B cell (primary cell): ENCODE data around the gene COQ10A. TPM values are rescaled to one million over a fixed set of nuclear protein-coding genes. Genes with fewer than 3 reads are reported as not detected.

Source experiments
- ATAC-seq: fragments of 200-7000 bp; cut with Tn5 transposase; one replicate; pipeline ENCODE4 v1.10.0; 2021; ENCODE audit warnings: low read depth, mild to moderate bottlenecking, moderate number of reproducible peaks, moderate library complexity
- CTCF ChIA-PET: fragments of 350-600 bp; sonication (Branson Sonifier 250); formaldehyde crosslinking; loops from one replicate; lab custom pipeline; 2021; ENCODE audit warnings: antibody characterized with exemption, inconsistent platforms; lab: Charles Lee
- POLR2A ChIA-PET: fragments of 350-600 bp; sonication (Branson Sonifier 250); formaldehyde crosslinking; loops from one replicate; lab custom pipeline; 2021; ENCODE audit warnings: antibody characterized with exemption; lab: Charles Lee
- DNase-seq: peaks from one replicate; pipeline ENCODE4 v3.0.0; 2013
- H2AFZ ChIP-seq: 2 replicates; pipeline ENCODE4 v1.6.1; 2012; ENCODE audit warnings: mild to moderate bottlenecking, low read depth, low read length; ENCODE audit not compliant: insufficient read depth, poor library complexity, severe bottlenecking
- H3K27ac ChIP-seq, 2 donors: 1 replicate in 1 of 2; 2 replicates in 1 of 2; pipeline ENCODE4 v1.5.1; 2012 to 2013; ENCODE audit warnings: low read length in 2 of 2, mild to moderate bottlenecking in 2 of 2, moderate library complexity in 1 of 2
- H3K27me3 ChIP-seq, 4 experiments: fragments of 200-600 bp in 1 of 4; sonication (generic) in 1 of 4; replicated peaks in 1 of 4; 1 replicate in 2 of 4; 2 replicates in 2 of 4; pipeline versions ENCODE4 v1.6.1 to v1.7.0; 2013 to 2016; ENCODE audit warnings: low read length in 3 of 4, mild to moderate bottlenecking in 2 of 4, mixed read lengths in 1 of 4, moderate library complexity in 1 of 4; ENCODE audit not compliant: insufficient read depth in 4 of 4, control insufficient read depth in 3 of 4; ENCODE audit errors: control extremely low read depth in 1 of 4
- H3K36me3 ChIP-seq, 2 experiments: replicated peaks in 1 of 2; 1 replicate in 1 of 2; 2 replicates in 1 of 2; pipeline versions ENCODE4 v1.6.1 to v1.7.1; 2013; ENCODE audit warnings: low read length in 1 of 2; ENCODE audit not compliant: insufficient read depth in 2 of 2, control insufficient read depth in 1 of 2; ENCODE audit errors: control extremely low read depth in 1 of 2, extremely low read depth in 1 of 2
- H3K4me1 ChIP-seq, 2 donors: fragments of 200-600 bp in 1 of 2; sonication (generic) in 1 of 2; 1 replicate in 1 of 2; 2 replicates in 1 of 2; pipeline versions ENCODE4 v1.5.1 to v1.6.1; 2013 to 2017; ENCODE audit warnings: low read length in 2 of 2; ENCODE audit not compliant: control insufficient read depth in 2 of 2, insufficient read depth in 2 of 2
- H3K4me2 ChIP-seq: replicated peaks from 2 replicates; pipeline ENCODE3; 2012; ENCODE audit warnings: mild to moderate bottlenecking, low read depth, low read length; ENCODE audit not compliant: poor library complexity, severe bottlenecking
- H3K4me3 ChIP-seq, 5 experiments: fragments of 200-600 bp in 1 of 5; sonication (generic) in 1 of 5; 1 replicate in 3 of 5; 2 replicates in 2 of 5; pipeline versions ENCODE4 v1.5.1 to v1.7.0; 2011 to 2016; ENCODE audit warnings: low read length in 4 of 5, mild to moderate bottlenecking in 4 of 5, low read depth in 2 of 5, control low read depth in 1 of 5, moderate library complexity in 1 of 5; ENCODE audit not compliant: insufficient read depth in 1 of 5; ENCODE audit errors: control extremely low read depth in 1 of 5, extremely low read depth in 1 of 5
- H3K79me2 ChIP-seq: fragments of 200-600 bp; sonication (generic); one replicate; pipeline ENCODE4 v1.6.0; 2016; ENCODE audit warnings: low read length; ENCODE audit not compliant: control insufficient read depth, insufficient read depth
- H3K9ac ChIP-seq: fragments of 200-600 bp; sonication (generic); 2 replicates; pipeline ENCODE4 v1.6.1; 2017; ENCODE audit warnings: mild to moderate bottlenecking, low read length, moderate library complexity
- H3K9me3 ChIP-seq, 3 donors: one replicate each; pipeline versions ENCODE4 v1.6.1 to v1.7.1; 2013; ENCODE audit warnings: low read length in 2 of 3; ENCODE audit not compliant: control insufficient read depth in 2 of 3, insufficient read depth in 1 of 3; ENCODE audit errors: control extremely low read depth in 1 of 3
- H4K20me1 ChIP-seq: 2 replicates; pipeline ENCODE4 v1.6.0; 2012; ENCODE audit warnings: mild to moderate bottlenecking, low read length; ENCODE audit not compliant: insufficient read depth, control insufficient read depth, poor library complexity, severe bottlenecking
- H3K27ac Mint-ChIP-seq: one replicate; pipeline ENCODE4 v1.8.0; 2021; ENCODE audit warnings: mixed read lengths
- H3K27me3 Mint-ChIP-seq: one replicate; pipeline ENCODE4 v1.8.0; 2021; ENCODE audit warnings: mixed read lengths
- H3K4me1 Mint-ChIP-seq: one replicate; pipeline ENCODE4 v1.8.0; 2021; ENCODE audit warnings: mixed read lengths
- H3K4me3 Mint-ChIP-seq: one replicate; pipeline ENCODE4 v1.8.0; 2021; ENCODE audit warnings: mixed read lengths
- H3K9me3 Mint-ChIP-seq: one replicate; pipeline ENCODE4 v1.8.0; 2022; ENCODE audit warnings: mixed read lengths; ENCODE audit not compliant: insufficient read depth
- EZH2 ChIP-seq: IDR thresholded peaks from 2 replicates; pipeline ENCODE4 v1.6.1; 2012; ENCODE audit warnings: borderline replicate concordance, low read depth, mild to moderate bottlenecking, moderate library complexity, low read length; ENCODE audit not compliant: insufficient read depth, poor library complexity, severe bottlenecking
- WGBS: methylation state at CpG from one replicate; pipeline ENCODE4 v1.1.5; 2013; ENCODE audit warnings: missing lambda C conversion rate; ENCODE audit not compliant: insufficient coverage; 5-methylcytosine and 5-hydroxymethylcytosine counted together
- intact Hi-C: fragments of 100-400 bp; cut with micrococcal nuclease; formaldehyde crosslinking; loops from one replicate; pipeline ENCODE4 v1.10.0; 2022
- polyA plus RNA-seq: library from polyadenylated mRNA; depleted of rRNA; stranded (reverse); fragments of >200 nt; gene quantifications from 2 replicates; pipeline ENCODE4 v1.2.3, GENCODE V29; 2012
- total RNA-seq, 2 donors: library from RNA; stranded (reverse); fragments of 120-200 nt in 1 of 2; gene quantifications; 1 replicate in 1 of 2; 2 replicates in 1 of 2; pipeline versions ENCODE4 v1.2.3 to v1.2.4, GENCODE V29; 2013 to 2022
- TF ChIP-seq, protein P1 (sequence below): fragments of 200-600 bp; IDR thresholded peaks from one replicate; pipeline ENCODE4 v1.8.0; 2022; ENCODE audit warnings: antibody characterized with exemption, mild to moderate bottlenecking

Gene COQ10A
- total and polyA plus RNA-seq, 2 donors (not counting 1 experiment from before 2014, with no cell fraction given), result 73.5 to 73.6 TPM

DNA sequence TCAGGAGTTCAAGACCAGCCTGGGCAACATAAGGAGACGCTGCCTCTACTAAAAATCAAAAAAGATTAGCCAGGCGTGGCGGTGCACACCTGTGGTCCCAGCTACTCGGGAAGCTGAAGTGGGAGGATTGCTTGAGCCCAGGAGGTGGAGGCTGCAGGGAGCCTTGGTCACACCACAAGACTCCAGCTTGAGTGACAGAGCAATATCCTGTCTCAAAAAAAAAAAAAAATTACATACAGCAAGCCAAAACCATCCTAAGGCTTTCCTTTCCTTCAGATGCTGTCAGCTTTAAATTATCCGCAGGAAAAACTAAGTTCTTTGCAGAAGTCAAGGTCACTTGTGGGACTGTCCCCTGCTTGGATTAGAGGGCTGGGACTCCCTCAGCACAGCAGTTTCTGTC is 32.1 kb downstream of the COQ10A start:
- Mint-ChIP-seq H3K27ac (peak overlapping the region; percentile 97), H3K9me3 (no peaks in the 10 kb centered on the region), H3K27me3 (no peaks in the 10 kb centered on the region), H3K4me3 (peak overlapping the region; percentile 98), H3K4me1 (peaks cover 60% of the 10 kb centered on the region)
- Histone ChIP-seq H3K27me3 (no peaks in the 10 kb centered on the region), H3K4me1 (peaks cover 51 to 61% of the 10 kb centered on the region in 2 donors), H3K9me3 (no peaks in the 10 kb centered on the region), H3K36me3 (peaks cover 0 to 6% of the 10 kb centered on the region in 2 experiments), H2AFZ (no peak overlapping the region), H3K4me2 (peak overlapping the region; percentile 93), H3K4me3 (peak overlapping the region in 4 of 5 experiments; percentile 78 to 91 (median 84)), H4K20me1 (peaks cover 35% of the 10 kb centered on the region), H3K9ac (peak overlapping the region; percentile 81), H3K79me2 (peaks cover 81% of the 10 kb centered on the region), H3K27ac (peak overlapping the region in 1 of 2 donors; percentile 95)
- no peak for DNase-seq
- 74% methylated on average over 3 of the region's 5 CpGs for WGBS
- no peak for TF ChIP-seq EZH2
- TF ChIP-seq, protein P1, sequence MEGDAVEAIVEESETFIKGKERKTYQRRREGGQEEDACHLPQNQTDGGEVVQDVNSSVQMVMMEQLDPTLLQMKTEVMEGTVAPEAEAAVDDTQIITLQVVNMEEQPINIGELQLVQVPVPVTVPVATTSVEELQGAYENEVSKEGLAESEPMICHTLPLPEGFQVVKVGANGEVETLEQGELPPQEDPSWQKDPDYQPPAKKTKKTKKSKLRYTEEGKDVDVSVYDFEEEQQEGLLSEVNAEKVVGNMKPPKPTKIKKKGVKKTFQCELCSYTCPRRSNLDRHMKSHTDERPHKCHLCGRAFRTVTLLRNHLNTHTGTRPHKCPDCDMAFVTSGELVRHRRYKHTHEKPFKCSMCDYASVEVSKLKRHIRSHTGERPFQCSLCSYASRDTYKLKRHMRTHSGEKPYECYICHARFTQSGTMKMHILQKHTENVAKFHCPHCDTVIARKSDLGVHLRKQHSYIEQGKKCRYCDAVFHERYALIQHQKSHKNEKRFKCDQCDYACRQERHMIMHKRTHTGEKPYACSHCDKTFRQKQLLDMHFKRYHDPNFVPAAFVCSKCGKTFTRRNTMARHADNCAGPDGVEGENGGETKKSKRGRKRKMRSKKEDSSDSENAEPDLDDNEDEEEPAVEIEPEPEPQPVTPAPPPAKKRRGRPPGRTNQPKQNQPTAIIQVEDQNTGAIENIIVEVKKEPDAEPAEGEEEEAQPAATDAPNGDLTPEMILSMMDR, result no peak
- CTCF ChIA-PET, result interaction anchor here (0.6 to 2.2 kb wide), 8 partner anchors 10 to 317 kb away, joined by 3 to 9 read pairs (median 4); partner anchors contain the start of genes IL23A, SMARCC2 and STAT2
- no peak for ATAC-seq
- POLR2A ChIA-PET, result interaction anchor here (1.0 kb wide), 1 partner anchor 17 kb away, joined by 3 read pairs; the partner anchor contains the start of gene CNPY2
- intact Hi-C loops, result no loop called here

GRCh38 chr12:56299308-56299852 is 32.6 kb downstream of the COQ10A start:
- no peak for DNase-seq
- Histone ChIP-seq H3K79me2 (peaks cover 75% of the 10 kb centered on the region), H4K20me1 (peaks cover 31% of the 10 kb centered on the region), H3K27me3 (no peaks in the 10 kb centered on the region), H3K9ac (peak overlapping the region; percentile 81), H3K4me3 (peak overlapping the region; percentile 78 to 91 (median 83)), H3K4me2 (peak overlapping the region; percentile 93), H3K27ac (peak overlapping the region; percentile 92 to 95), H3K4me1 (peaks cover 51 to 61% of the 10 kb centered on the region in 2 donors), H3K9me3 (no peaks in the 10 kb centered on the region), H3K36me3 (peaks cover 0 to 4% of the 10 kb centered on the region in 2 experiments), H2AFZ (peak overlapping the region; percentile 97)
- intact Hi-C loops, result no loop called here
- WGBS, result 1% methylated on average over 10 of the region's 10 CpGs
- H3K4me1 Mint-ChIP-seq, result peaks cover 58% of the 10 kb centered on the region
- no peaks in the 10 kb centered on the region for H3K27me3 Mint-ChIP-seq
- CTCF ChIA-PET, result interaction anchor here (0.8 to 1.1 kb wide), 3 partner anchors 11 to 180 kb away, joined by 4 to 9 read pairs (median 4); partner anchors contain the start of gene STAT2
- POLR2A ChIA-PET, result interaction anchor here (0.9 to 1.2 kb wide), 3 partner anchors 39 to 110 kb away, joined by 3 to 5 read pairs (median 4); partner anchors contain the start of genes IL23A and SMARCC2
- peak overlapping the region; percentile 98 for H3K4me3 Mint-ChIP-seq
- peak overlapping the region; percentile 97 for H3K27ac Mint-ChIP-seq
- TF ChIP-seq, protein P1, result no peak
- no peak for TF ChIP-seq EZH2
- no peaks in the 10 kb centered on the region for H3K9me3 Mint-ChIP-seq
- no peak for ATAC-seq
